WTC11 (cell line): ENCODE measurements around the gene BAIAP3. TPM values are rescaled to one million over a fixed set of nuclear protein-coding genes. Genes with fewer than 3 reads are reported as not detected.

ENCODE experiments used
- ATAC-seq: fragments of 200-7000 bp; cut with Tn5 transposase; 2 replicates; pipeline ENCODE4 v1.10.0; 2021; ENCODE audit warnings: mild to moderate bottlenecking, moderate library complexity
- CTCF ChIA-PET: fragments of 300-600 bp; sonication (Branson Sonifier 250); formaldehyde crosslinking; loops from one replicate; lab custom pipeline; 2021; ENCODE audit warnings: antibody characterized with exemption; lab: Charles Lee
- POLR2A ChIA-PET: fragments of 350-600 bp; sonication (Branson Sonifier 250); formaldehyde crosslinking; loops from one replicate; lab custom pipeline; 2021; ENCODE audit warnings: antibody characterized with exemption; lab: Charles Lee
- DNase-seq: peaks from one replicate; pipeline ENCODE4 v3.0.0; 2021; ENCODE audit warnings: low spot score
- H3K27ac Mint-ChIP-seq: 2 replicates; pipeline ENCODE4 v1.8.0; 2021; ENCODE audit warnings: mixed read lengths
- H3K27me3 Mint-ChIP-seq: 2 replicates; pipeline ENCODE4 v1.8.0; 2021; ENCODE audit warnings: low read depth, mild to moderate bottlenecking, moderate library complexity, mixed read lengths
- H3K36me3 Mint-ChIP-seq: 2 replicates; pipeline ENCODE4 v1.8.0; 2021; ENCODE audit warnings: mixed read lengths
- H3K4me1 Mint-ChIP-seq: 2 replicates; pipeline ENCODE4 v1.8.0; 2022; ENCODE audit warnings: mixed read lengths
- H3K4me3 Mint-ChIP-seq: 2 replicates; pipeline ENCODE4 v1.8.0; 2021; ENCODE audit warnings: mild to moderate bottlenecking, moderate library complexity, mixed read lengths
- H3K9me3 Mint-ChIP-seq: 2 replicates; pipeline ENCODE4 v1.8.0; 2021; ENCODE audit warnings: mixed read lengths
- CREB1 ChIP-seq: sonication (generic); formaldehyde crosslinking; IDR thresholded peaks from 2 replicates; pipeline ENCODE4 v1.8.0; 2023; ENCODE audit warnings: mild to moderate bottlenecking, missing genetic modification reagents
- FOXP1 ChIP-seq: sonication (generic); formaldehyde crosslinking; IDR thresholded peaks from 2 replicates; pipeline ENCODE4 v1.8.0; 2022; ENCODE audit warnings: missing genetic modification reagents, mild to moderate bottlenecking, moderate library complexity, borderline replicate concordance
- GABPB1 ChIP-seq: sonication (generic); formaldehyde crosslinking; IDR thresholded peaks from 2 replicates; pipeline ENCODE4 v1.8.1; 2023; ENCODE audit warnings: mild to moderate bottlenecking, missing genetic modification reagents
- JUN ChIP-seq: sonication (generic); formaldehyde crosslinking; IDR thresholded peaks from 2 replicates; pipeline ENCODE4 v1.8.0; 2023; ENCODE audit warnings: mild to moderate bottlenecking, missing genetic modification reagents
- MYBL2 ChIP-seq: sonication (generic); formaldehyde crosslinking; IDR thresholded peaks from 2 replicates; pipeline ENCODE4 v1.8.1; 2023; ENCODE audit warnings: mild to moderate bottlenecking, moderate library complexity, missing genetic modification reagents
- NFYB ChIP-seq: sonication (generic); formaldehyde crosslinking; conservative IDR thresholded peaks from 2 replicates; pipeline ENCODE4 v1.8.0; 2022; ENCODE audit warnings: low read depth, missing genetic modification reagents
- NR3C1 ChIP-seq: sonication (generic); formaldehyde crosslinking; conservative IDR thresholded peaks from 2 replicates; pipeline ENCODE4 v1.8.1; 2023; ENCODE audit warnings: low read depth, mild to moderate bottlenecking, missing genetic modification reagents
- SMAD4 ChIP-seq: sonication (generic); formaldehyde crosslinking; IDR thresholded peaks from 2 replicates; pipeline ENCODE4 v1.8.0; 2022; ENCODE audit warnings: mild to moderate bottlenecking, missing genetic modification reagents
- SP1 ChIP-seq: sonication (generic); formaldehyde crosslinking; conservative IDR thresholded peaks from 2 replicates; pipeline ENCODE4 v1.8.1; 2022; ENCODE audit warnings: missing genetic modification reagents
- TCF7 ChIP-seq: sonication (generic); formaldehyde crosslinking; IDR thresholded peaks from 2 replicates; pipeline ENCODE4 v1.8.0; 2022; ENCODE audit warnings: mild to moderate bottlenecking, low read depth, missing genetic modification reagents, moderate library complexity
- ZBTB21 ChIP-seq: sonication (generic); formaldehyde crosslinking; IDR thresholded peaks from 2 replicates; pipeline ENCODE4 v1.8.1; 2023; ENCODE audit warnings: mild to moderate bottlenecking, missing genetic modification reagents, borderline replicate concordance
- ZNF219 ChIP-seq: sonication (generic); formaldehyde crosslinking; IDR thresholded peaks from 2 replicates; pipeline ENCODE4 v1.8.0; 2023; ENCODE audit warnings: missing genetic modification reagents, mild to moderate bottlenecking, borderline replicate concordance
- total RNA-seq: library from RNA; stranded (reverse); gene quantifications from 3 replicates; pipeline ENCODE4 v1.2.3, GENCODE V29; 2021
- TF ChIP-seq, protein P1 (sequence below): sonication (generic); formaldehyde crosslinking; conservative IDR thresholded peaks from 2 replicates; pipeline ENCODE4 v1.8.1; 2023; ENCODE audit warnings: mild to moderate bottlenecking, low read depth, missing genetic modification reagents, moderate library complexity
- TF ChIP-seq, protein P2 (sequence below): sonication (generic); formaldehyde crosslinking; IDR thresholded peaks from 2 replicates; pipeline ENCODE4 v1.8.1; 2023; ENCODE audit warnings: mild to moderate bottlenecking, missing genetic modification reagents
- TF ChIP-seq, protein P3 (sequence below): sonication (generic); formaldehyde crosslinking; IDR thresholded peaks from 2 replicates; pipeline ENCODE4 v1.8.1; 2022; ENCODE audit warnings: low read depth, mild to moderate bottlenecking, moderate library complexity, missing genetic modification reagents, borderline replicate concordance
- TF ChIP-seq, protein P4 (sequence below): sonication (generic); formaldehyde crosslinking; IDR thresholded peaks from 2 replicates; pipeline ENCODE4 v1.8.1; 2022; ENCODE audit warnings: mild to moderate bottlenecking, missing genetic modification reagents, moderate library complexity, borderline replicate concordance
- TF ChIP-seq, protein P5 (sequence below): sonication (generic); formaldehyde crosslinking; IDR thresholded peaks from 2 replicates; pipeline ENCODE4 v1.8.0; 2022; ENCODE audit warnings: mild to moderate bottlenecking, missing genetic modification reagents
- TF ChIP-seq, protein P6 (sequence below): fragments of 250-450 bp; sonication (Bioruptor Pico); IDR thresholded peaks from 2 replicates; pipeline ENCODE4 v1.8.0; 2021; ENCODE audit warnings: mild to moderate bottlenecking
- TF ChIP-seq, protein P7 (sequence below): sonication (generic); formaldehyde crosslinking; IDR thresholded peaks from 2 replicates; pipeline ENCODE4 v1.8.0; 2022; ENCODE audit warnings: mild to moderate bottlenecking, missing genetic modification reagents
- TF ChIP-seq, protein P8 (sequence below): fragments of 200-600 bp; IDR thresholded peaks from 2 replicates; pipeline ENCODE4 v1.8.0; 2022; ENCODE audit warnings: antibody characterized with exemption

The BAIAP3 gene
- total RNA-seq, 1 experiment from 2014 or later: 18.8 TPM

DNA sequence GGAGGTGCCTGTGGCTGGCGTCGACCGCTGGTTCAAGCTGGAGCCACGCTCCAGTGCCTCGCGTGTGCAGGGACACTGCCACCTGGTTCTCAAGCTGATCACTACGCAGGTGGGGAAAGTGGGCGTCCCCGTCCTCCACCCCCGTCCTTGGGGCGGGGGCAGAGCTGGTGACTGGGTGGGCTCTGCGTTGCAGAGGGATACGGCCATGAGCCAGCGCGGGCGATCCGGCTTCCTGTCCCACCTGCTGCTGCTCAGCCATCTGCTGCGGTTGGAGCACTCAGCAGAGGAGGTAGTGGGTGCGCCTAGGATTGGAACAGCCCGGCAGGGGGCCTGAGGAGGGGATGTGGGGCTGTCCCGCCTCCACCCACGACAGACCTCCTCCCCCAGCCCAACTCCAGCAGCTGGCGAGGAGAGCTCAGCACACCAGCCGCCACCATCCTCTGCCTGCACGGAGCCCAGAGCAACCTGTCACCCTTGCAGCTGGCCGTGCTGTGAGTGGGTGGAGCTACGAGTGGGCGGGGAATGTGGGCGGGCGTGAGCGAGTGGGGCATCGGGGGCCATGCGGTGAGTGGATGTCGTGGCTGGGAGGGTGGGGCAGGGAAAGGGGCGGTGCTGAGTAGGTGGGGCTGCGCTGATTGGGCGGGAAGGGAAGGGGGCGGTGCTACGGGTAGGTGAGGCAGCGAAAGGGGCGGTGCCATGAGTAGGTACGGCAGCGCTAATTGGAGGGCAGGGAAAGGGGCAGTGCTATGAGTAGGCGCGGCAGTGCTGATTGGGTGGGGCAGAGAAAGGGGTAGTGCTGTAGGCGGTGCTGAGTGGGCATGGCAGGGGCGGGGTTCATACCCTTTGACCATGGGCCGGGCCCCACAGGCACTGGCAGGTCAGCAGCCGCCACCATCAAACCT lies 9.3 kb downstream of the BAIAP3 start:
- Mint-ChIP-seq H3K4me1 (peaks cover 4% of the 10 kb centered on the region), H3K4me3 (peak overlapping the region; percentile 71), H3K27ac (peak overlapping the region; percentile 36; the same call in 1 of the 2 replicates)

DNA sequence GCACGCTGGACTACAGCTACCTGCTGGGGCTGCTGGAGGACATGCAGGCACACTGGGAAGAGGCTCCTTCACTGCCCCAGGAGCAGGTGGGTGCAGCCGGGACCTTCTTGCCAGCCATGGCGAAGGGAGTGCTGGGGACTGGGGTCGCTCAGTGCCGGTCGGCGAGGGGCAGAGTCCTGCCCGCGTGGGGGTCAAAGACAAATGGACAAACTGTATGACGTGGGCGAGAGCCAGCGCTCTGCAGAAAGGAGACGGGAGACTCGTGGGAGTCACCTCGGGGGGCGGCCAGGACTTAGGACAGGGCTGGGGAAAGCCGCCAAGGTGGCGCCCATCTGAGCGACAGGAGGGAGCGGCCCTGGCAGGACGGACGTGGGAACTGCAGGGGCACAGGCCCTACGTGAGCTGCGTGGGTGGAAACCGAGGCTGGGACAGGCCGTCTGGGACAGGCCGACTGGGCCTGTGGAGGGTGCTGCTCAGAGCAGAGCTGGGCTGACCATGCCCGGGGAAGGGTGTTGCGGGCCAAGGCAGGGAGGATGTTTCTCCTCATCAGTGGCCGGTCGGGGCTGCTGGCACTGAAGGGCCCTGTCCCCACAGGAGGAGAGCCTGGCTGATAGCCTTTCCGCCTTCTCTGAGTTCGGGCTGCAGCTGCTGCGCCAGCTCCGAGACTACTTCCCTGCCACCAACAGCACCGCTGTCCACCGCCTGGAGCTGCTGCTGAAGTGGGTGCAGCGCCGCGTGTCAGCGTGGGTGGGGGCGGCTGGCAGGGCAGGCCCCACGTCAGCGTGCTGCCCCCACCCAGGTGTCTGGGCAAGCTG lies 10.2 kb downstream of the BAIAP3 start:
- peaks cover 4% of the 10 kb centered on the region for H3K4me1 Mint-ChIP-seq
- H3K36me3 Mint-ChIP-seq: no peaks in the 10 kb centered on the region; the same call in 1 of the 2 replicates
- H3K4me3 Mint-ChIP-seq: peak overlapping the region; percentile 71
- H3K9me3 Mint-ChIP-seq: no peaks in the 10 kb centered on the region
- no peaks in the 10 kb centered on the region; the same call in 1 of the 2 replicates for H3K27me3 Mint-ChIP-seq
- CTCF ChIA-PET: interaction anchor here (0.6 to 2.1 kb wide), 9 partner anchors 10 to 380 kb away, joined by 3 to 16 read pairs (median 4); partner anchors contain the start of genes BAIAP3 and UQCC4
- DNase-seq (no peak), ATAC-seq (no peak)
- peak overlapping the region; percentile 36; the same call in 1 of the 2 replicates for H3K27ac Mint-ChIP-seq
- POLR2A ChIA-PET: interaction anchor here (1.0 to 1.4 kb wide), 3 partner anchors 35 to 77 kb away, joined by 3 to 4 read pairs (median 3); partner anchors contain the start of genes UBE2I and UQCC4
- TF ChIP-seq, protein P1, sequence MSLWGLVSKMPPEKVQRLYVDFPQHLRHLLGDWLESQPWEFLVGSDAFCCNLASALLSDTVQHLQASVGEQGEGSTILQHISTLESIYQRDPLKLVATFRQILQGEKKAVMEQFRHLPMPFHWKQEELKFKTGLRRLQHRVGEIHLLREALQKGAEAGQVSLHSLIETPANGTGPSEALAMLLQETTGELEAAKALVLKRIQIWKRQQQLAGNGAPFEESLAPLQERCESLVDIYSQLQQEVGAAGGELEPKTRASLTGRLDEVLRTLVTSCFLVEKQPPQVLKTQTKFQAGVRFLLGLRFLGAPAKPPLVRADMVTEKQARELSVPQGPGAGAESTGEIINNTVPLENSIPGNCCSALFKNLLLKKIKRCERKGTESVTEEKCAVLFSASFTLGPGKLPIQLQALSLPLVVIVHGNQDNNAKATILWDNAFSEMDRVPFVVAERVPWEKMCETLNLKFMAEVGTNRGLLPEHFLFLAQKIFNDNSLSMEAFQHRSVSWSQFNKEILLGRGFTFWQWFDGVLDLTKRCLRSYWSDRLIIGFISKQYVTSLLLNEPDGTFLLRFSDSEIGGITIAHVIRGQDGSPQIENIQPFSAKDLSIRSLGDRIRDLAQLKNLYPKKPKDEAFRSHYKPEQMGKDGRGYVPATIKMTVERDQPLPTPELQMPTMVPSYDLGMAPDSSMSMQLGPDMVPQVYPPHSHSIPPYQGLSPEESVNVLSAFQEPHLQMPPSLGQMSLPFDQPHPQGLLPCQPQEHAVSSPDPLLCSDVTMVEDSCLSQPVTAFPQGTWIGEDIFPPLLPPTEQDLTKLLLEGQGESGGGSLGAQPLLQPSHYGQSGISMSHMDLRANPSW (CRISPR knock-in tag): no peak
- no peak for TF ChIP-seq TCF7 (CRISPR knock-in tag)
- TF ChIP-seq FOXP1 (CRISPR knock-in tag): no peak
- no peak for TF ChIP-seq CREB1
- TF ChIP-seq, protein P2, sequence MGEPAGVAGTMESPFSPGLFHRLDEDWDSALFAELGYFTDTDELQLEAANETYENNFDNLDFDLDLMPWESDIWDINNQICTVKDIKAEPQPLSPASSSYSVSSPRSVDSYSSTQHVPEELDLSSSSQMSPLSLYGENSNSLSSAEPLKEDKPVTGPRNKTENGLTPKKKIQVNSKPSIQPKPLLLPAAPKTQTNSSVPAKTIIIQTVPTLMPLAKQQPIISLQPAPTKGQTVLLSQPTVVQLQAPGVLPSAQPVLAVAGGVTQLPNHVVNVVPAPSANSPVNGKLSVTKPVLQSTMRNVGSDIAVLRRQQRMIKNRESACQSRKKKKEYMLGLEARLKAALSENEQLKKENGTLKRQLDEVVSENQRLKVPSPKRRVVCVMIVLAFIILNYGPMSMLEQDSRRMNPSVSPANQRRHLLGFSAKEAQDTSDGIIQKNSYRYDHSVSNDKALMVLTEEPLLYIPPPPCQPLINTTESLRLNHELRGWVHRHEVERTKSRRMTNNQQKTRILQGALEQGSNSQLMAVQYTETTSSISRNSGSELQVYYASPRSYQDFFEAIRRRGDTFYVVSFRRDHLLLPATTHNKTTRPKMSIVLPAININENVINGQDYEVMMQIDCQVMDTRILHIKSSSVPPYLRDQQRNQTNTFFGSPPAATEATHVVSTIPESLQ (CRISPR knock-in tag): no peak
- TF ChIP-seq ZNF219: no peak
- no peak for TF ChIP-seq SMAD4 (CRISPR knock-in tag)
- TF ChIP-seq, protein P3, sequence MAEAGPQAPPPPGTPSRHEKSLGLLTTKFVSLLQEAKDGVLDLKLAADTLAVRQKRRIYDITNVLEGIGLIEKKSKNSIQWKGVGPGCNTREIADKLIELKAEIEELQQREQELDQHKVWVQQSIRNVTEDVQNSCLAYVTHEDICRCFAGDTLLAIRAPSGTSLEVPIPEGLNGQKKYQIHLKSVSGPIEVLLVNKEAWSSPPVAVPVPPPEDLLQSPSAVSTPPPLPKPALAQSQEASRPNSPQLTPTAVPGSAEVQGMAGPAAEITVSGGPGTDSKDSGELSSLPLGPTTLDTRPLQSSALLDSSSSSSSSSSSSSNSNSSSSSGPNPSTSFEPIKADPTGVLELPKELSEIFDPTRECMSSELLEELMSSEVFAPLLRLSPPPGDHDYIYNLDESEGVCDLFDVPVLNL (CRISPR knock-in tag): no peak

More for the DNA sequence above, 9.3 kb downstream of the BAIAP3 start:
- ChIA-PET POLR2A (interaction anchor here (1.0 to 1.8 kb wide), 4 partner anchors 10 to 78 kb away, joined by 3 to 6 read pairs (median 4); partner anchors contain the start of genes BAIAP3, UBE2I and UQCC4), CTCF (interaction anchor here (0.6 to 2.1 kb wide), 14 partner anchors 7 to 430 kb away, joined by 3 to 16 read pairs (median 4); partner anchors contain the start of genes BAIAP3, EME2, MAPK8IP3 and MRPS34)
- no peaks in the 10 kb centered on the region for H3K36me3 Mint-ChIP-seq
- H3K27me3 Mint-ChIP-seq: no peaks in the 10 kb centered on the region; the same call in 1 of the 2 replicates
- H3K9me3 Mint-ChIP-seq: no peaks in the 10 kb centered on the region
- peak; percentile 98 for DNase-seq
- TF ChIP-seq, protein P4, sequence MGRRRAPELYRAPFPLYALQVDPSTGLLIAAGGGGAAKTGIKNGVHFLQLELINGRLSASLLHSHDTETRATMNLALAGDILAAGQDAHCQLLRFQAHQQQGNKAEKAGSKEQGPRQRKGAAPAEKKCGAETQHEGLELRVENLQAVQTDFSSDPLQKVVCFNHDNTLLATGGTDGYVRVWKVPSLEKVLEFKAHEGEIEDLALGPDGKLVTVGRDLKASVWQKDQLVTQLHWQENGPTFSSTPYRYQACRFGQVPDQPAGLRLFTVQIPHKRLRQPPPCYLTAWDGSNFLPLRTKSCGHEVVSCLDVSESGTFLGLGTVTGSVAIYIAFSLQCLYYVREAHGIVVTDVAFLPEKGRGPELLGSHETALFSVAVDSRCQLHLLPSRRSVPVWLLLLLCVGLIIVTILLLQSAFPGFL: no peak
- TF ChIP-seq, protein P5, sequence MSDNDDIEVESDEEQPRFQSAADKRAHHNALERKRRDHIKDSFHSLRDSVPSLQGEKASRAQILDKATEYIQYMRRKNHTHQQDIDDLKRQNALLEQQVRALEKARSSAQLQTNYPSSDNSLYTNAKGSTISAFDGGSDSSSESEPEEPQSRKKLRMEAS (CRISPR knock-in tag): 0 out of 2 replicates have a peak, but pooled peaks have one; percentile 37
- no peak for TF ChIP-seq JUN (CRISPR knock-in tag)
- no peak for TF ChIP-seq MYBL2 (CRISPR knock-in tag)
- TF ChIP-seq GABPB1: 0 out of 2 replicates have a peak, but pooled peaks have one; percentile 11
- TF ChIP-seq, protein P6, sequence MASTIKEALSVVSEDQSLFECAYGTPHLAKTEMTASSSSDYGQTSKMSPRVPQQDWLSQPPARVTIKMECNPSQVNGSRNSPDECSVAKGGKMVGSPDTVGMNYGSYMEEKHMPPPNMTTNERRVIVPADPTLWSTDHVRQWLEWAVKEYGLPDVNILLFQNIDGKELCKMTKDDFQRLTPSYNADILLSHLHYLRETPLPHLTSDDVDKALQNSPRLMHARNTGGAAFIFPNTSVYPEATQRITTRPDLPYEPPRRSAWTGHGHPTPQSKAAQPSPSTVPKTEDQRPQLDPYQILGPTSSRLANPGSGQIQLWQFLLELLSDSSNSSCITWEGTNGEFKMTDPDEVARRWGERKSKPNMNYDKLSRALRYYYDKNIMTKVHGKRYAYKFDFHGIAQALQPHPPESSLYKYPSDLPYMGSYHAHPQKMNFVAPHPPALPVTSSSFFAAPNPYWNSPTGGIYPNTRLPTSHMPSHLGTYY (CRISPR knock-in tag): no peak
- TF ChIP-seq, protein P7, sequence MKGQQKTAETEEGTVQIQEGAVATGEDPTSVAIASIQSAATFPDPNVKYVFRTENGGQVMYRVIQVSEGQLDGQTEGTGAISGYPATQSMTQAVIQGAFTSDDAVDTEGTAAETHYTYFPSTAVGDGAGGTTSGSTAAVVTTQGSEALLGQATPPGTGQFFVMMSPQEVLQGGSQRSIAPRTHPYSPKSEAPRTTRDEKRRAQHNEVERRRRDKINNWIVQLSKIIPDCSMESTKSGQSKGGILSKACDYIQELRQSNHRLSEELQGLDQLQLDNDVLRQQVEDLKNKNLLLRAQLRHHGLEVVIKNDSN: no peak
- TF ChIP-seq NFYB (CRISPR knock-in tag): peak; percentile 77
- TF ChIP-seq SP1 (CRISPR knock-in tag): peak; percentile 98
- no peak for TF ChIP-seq NR3C1
- TF ChIP-seq ZBTB21: no peak
- TF ChIP-seq, protein P8, sequence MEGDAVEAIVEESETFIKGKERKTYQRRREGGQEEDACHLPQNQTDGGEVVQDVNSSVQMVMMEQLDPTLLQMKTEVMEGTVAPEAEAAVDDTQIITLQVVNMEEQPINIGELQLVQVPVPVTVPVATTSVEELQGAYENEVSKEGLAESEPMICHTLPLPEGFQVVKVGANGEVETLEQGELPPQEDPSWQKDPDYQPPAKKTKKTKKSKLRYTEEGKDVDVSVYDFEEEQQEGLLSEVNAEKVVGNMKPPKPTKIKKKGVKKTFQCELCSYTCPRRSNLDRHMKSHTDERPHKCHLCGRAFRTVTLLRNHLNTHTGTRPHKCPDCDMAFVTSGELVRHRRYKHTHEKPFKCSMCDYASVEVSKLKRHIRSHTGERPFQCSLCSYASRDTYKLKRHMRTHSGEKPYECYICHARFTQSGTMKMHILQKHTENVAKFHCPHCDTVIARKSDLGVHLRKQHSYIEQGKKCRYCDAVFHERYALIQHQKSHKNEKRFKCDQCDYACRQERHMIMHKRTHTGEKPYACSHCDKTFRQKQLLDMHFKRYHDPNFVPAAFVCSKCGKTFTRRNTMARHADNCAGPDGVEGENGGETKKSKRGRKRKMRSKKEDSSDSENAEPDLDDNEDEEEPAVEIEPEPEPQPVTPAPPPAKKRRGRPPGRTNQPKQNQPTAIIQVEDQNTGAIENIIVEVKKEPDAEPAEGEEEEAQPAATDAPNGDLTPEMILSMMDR: no peak
- ATAC-seq: peak; percentile 98
